IMR-90 (cell line): ENCODE data around the gene DLL1. TPM values are rescaled to one million over a fixed set of nuclear protein-coding genes. Genes with fewer than 3 reads are reported as not detected.

Experiments
- ATAC-seq: fragments of 200-7000 bp; cut with Tn5 transposase; 2 replicates; pipeline ENCODE4 v1.9.1; 2020; ENCODE audit warnings: low read depth, mild to moderate bottlenecking, moderate library complexity
- BruUV-seq: library from RNA; stranded (reverse); fragments of 400-500 nt; replicated peaks from 2 replicates; lab custom pipeline; 2021; lab: Mats Ljungman, UMichigan
- CTCF ChIA-PET: fragments of 300-600 bp; formaldehyde crosslinking; extraction: SDS; loops from one replicate; lab custom pipeline; 2021; ENCODE audit warnings: antibody characterized with exemption; lab: Yijun Ruan, JAX
- POLR2A ChIA-PET: fragments of 300-600 bp; sonication (Branson Sonifier 250); formaldehyde crosslinking; loops from one replicate; lab custom pipeline; 2022; ENCODE audit warnings: antibody characterized with exemption; ENCODE audit not compliant: unreplicated experiment; lab: Charles Lee
- DNase-seq: peaks from one replicate; pipeline ENCODE4 v3.0.0; 2013
- H2AFZ ChIP-seq: replicated peaks from 2 replicates; pipeline ENCODE3; 2013; ENCODE audit warnings: low read length, mild to moderate bottlenecking; ENCODE audit not compliant: poor library complexity
- H2AK5ac ChIP-seq: 2 replicates; pipeline ENCODE4 v1.6.1; 2013; ENCODE audit warnings: low read depth, low read length, inconsistent platforms
- H2AK9ac ChIP-seq: replicated peaks from 2 replicates; pipeline ENCODE3; 2013; ENCODE audit warnings: mild to moderate bottlenecking, low read depth, low read length, moderate library complexity; ENCODE audit not compliant: poor library complexity
- H2BK120ac ChIP-seq: 2 replicates; pipeline ENCODE4 v1.6.1; 2013; ENCODE audit warnings: low read depth, low read length, inconsistent platforms
- H2BK15ac ChIP-seq: 3 replicates; pipeline ENCODE4 v1.6.1; 2013; ENCODE audit warnings: low read depth, low read length, inconsistent platforms
- H2BK20ac ChIP-seq: 2 replicates; pipeline ENCODE4 v1.6.1; 2013; ENCODE audit warnings: low read depth, mild to moderate bottlenecking, inconsistent platforms, low read length, moderate library complexity
- H2BK5ac ChIP-seq: 2 replicates; pipeline ENCODE4 v1.6.1; 2013; ENCODE audit warnings: mild to moderate bottlenecking, low read depth, low read length, inconsistent platforms; ENCODE audit not compliant: poor library complexity, severe bottlenecking
- H3K14ac ChIP-seq: replicated peaks from 2 replicates; pipeline ENCODE4 v1.6.1; 2013; ENCODE audit warnings: low read depth, low read length, inconsistent platforms
- H3K18ac ChIP-seq: 2 replicates; pipeline ENCODE4 v1.6.1; 2013; ENCODE audit warnings: low read depth, low read length, control low read depth
- H3K23ac ChIP-seq: 2 replicates; pipeline ENCODE4 v1.6.1; 2013; ENCODE audit warnings: low read depth, low read length, inconsistent platforms
- H3K27ac ChIP-seq: 2 replicates; pipeline ENCODE4 v1.5.1; 2013; ENCODE audit warnings: mild to moderate bottlenecking, control low read depth, low read length; ENCODE audit not compliant: insufficient read depth
- H3K27me3 ChIP-seq: 2 replicates; pipeline ENCODE4 v1.6.1; 2013; ENCODE audit warnings: low read length; ENCODE audit not compliant: control insufficient read depth, insufficient read depth
- H3K36me3 ChIP-seq: 2 replicates; pipeline ENCODE4 v1.6.1; 2013; ENCODE audit warnings: low read length, mixed read lengths; ENCODE audit not compliant: control insufficient read depth, insufficient read depth
- H3K4ac ChIP-seq: 2 replicates; pipeline ENCODE4 v1.6.1; 2013; ENCODE audit warnings: low read depth, low read length, inconsistent platforms
- H3K4me1 ChIP-seq: 2 replicates; pipeline ENCODE4 v1.6.1; 2013; ENCODE audit warnings: low read length, mixed read lengths; ENCODE audit not compliant: control insufficient read depth, insufficient read depth
- H3K4me2 ChIP-seq: 2 replicates; pipeline ENCODE4 v1.6.1; 2013; ENCODE audit warnings: low read depth, mild to moderate bottlenecking, control low read depth, low read length, moderate library complexity
- H3K4me3 ChIP-seq: 2 replicates; pipeline ENCODE4 v1.5.1; 2013; ENCODE audit warnings: low read depth, mild to moderate bottlenecking, control low read depth, low read length, moderate library complexity; ENCODE audit not compliant: insufficient read depth
- H3K56ac ChIP-seq: 2 replicates; pipeline ENCODE4 v1.6.1; 2013; ENCODE audit warnings: low read length, inconsistent platforms; ENCODE audit not compliant: insufficient read depth; ENCODE audit errors: extremely low read depth
- H3K79me1 ChIP-seq, 2 experiments: 2 replicates each; pipeline ENCODE4 v1.6.1; 2013; ENCODE audit warnings: low read length in 2 of 2, inconsistent platforms in 1 of 2, low read depth in 1 of 2
- H3K9ac ChIP-seq: 2 replicates; pipeline ENCODE4 v1.6.1; 2013; ENCODE audit warnings: low read depth, low read length, control low read depth
- H3K9me1 ChIP-seq: 2 replicates; pipeline ENCODE4 v1.6.1; 2013; ENCODE audit warnings: low read length, inconsistent platforms; ENCODE audit not compliant: insufficient read depth
- H3K9me3 ChIP-seq: 2 replicates; pipeline ENCODE4 v1.6.1; 2013; ENCODE audit warnings: low read length; ENCODE audit not compliant: control insufficient read depth, insufficient read depth
- H4K20me1 ChIP-seq: 2 replicates; pipeline ENCODE4 v1.6.1; 2013; ENCODE audit warnings: low read length, inconsistent platforms; ENCODE audit not compliant: insufficient read depth
- H4K5ac ChIP-seq: 2 replicates; pipeline ENCODE4 v1.6.1; 2013; ENCODE audit warnings: mild to moderate bottlenecking, low read depth, low read length, control low read depth
- H4K8ac ChIP-seq, 2 experiments: 2 replicates each; pipeline ENCODE4 v1.6.1; 2013; ENCODE audit warnings: low read depth in 2 of 2, low read length in 2 of 2, control low read depth in 1 of 2, inconsistent platforms in 1 of 2
- H4K91ac ChIP-seq: 2 replicates; pipeline ENCODE4 v1.6.1; 2013; ENCODE audit warnings: low read depth, low read length, inconsistent platforms; ENCODE audit not compliant: insufficient read depth
- FOS ChIP-seq: fragments of 150-350 bp; IDR thresholded peaks from 2 replicates; pipeline ENCODE4 v1.6.1; 2016; ENCODE audit warnings: low read depth, low read length
- MAFK ChIP-seq: IDR thresholded peaks from 2 replicates; pipeline ENCODE4 v1.6.1; 2012; ENCODE audit warnings: low read depth, low read length, improper control_type of control experiment
- WGBS, 2 experiments: methylation state at CpG; one replicate each; pipeline versions ENCODE4 v1.1.5 to v1.1.7; 2013; ENCODE audit warnings: missing lambda C conversion rate in 2 of 2; ENCODE audit not compliant: insufficient read length in 1 of 2; ENCODE audit errors: extremely low coverage in 2 of 2; 5-methylcytosine and 5-hydroxymethylcytosine counted together
- dilution Hi-C: fragments of 300-500 bp; cut with HindIII; formaldehyde crosslinking; loops from one replicate; pipeline ENCODE4 v1.14.3; 2018; ENCODE audit warnings: low sequenced_read_pairs; ENCODE audit not compliant: unreplicated experiment
- in situ Hi-C: fragments of 300-500 bp; cut with MboI; formaldehyde crosslinking; loops from 3 replicates; pipeline ENCODE4 v1.14.3; 2019; ENCODE audit warnings: low sequenced_read_pairs, inconsistent platforms, mixed read lengths
- intact Hi-C: fragments of 100-400 bp; cut with micrococcal nuclease; formaldehyde crosslinking; loops from 2 replicates; pipeline ENCODE4 v1.10.0; 2022
- polyA plus RNA-seq, 3 experiments: library from polyadenylated mRNA; depleted of rRNA; stranded (reverse); fragments of >200 nt; gene quantifications; 2 replicates each; pipeline ENCODE4 v1.2.3, GENCODE V29; 2012; ENCODE audit warnings: low replicate concordance in 1 of 3
- total RNA-seq: library from RNA; depleted of rRNA; stranded (reverse); fragments of >200 nt; gene quantifications from 2 replicates; pipeline ENCODE4 v1.2.3, GENCODE V29; 2012

Gene DLL1
- total and polyA plus RNA-seq, 2 of the 4 experiments (the other 2 are of a cell fraction), result under 0.01 to 0.31 TPM

DNA sequence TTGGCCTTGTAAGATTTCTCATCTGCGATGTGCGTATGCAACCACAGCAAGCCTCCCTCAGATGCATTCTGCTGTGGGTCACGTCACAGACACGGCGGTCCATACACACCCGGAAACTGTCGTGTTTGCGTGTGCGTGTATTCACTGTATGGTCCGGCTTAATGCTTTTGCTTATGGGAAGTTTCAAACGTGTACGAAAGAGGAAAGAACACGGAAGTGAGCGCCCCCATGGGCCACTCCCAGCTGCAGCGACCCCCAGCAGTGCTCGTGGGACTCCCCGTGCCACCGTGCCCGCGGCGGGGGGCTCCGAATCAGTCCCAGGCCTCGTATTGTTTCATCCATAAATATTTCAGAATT lies 10.2 kb downstream of the DLL1 start:
- CTCF ChIA-PET, result no interaction called here
- 72% methylated on average over 13 of the region's 23 CpGs; no CpG with 5 or more reads in 1 of the 2 experiments for WGBS, 2 experiments
- H2AFZ ChIP-seq, result peak overlapping the region; percentile 75

More for the DNA sequence above, 10.2 kb downstream of the DLL1 start:
- ATAC-seq (0 out of 2 replicates have a peak, but pooled peaks have one; percentile 37), DNase-seq (no peak)
- peaks cover 10% of the 10 kb centered on the region for H3K27me3 ChIP-seq
- no peaks in the 10 kb centered on the region for H3K9me1 ChIP-seq
- peak overlapping the region; percentile 19; the same call in 1 of the 2 replicates for H3K4me3 ChIP-seq
- H2AK9ac ChIP-seq, result no peak overlapping the region
- peak overlapping the region; percentile 37 to 47; a peak in 3 of 4 replicates for H4K8ac ChIP-seq
- H3K56ac ChIP-seq, result no peak overlapping the region
- H3K36me3 ChIP-seq, result no peaks in the 10 kb centered on the region
- peak overlapping the region; percentile 56 for H3K4me2 ChIP-seq
- dilution Hi-C loops, result no loop called here
- no peak overlapping the region for H3K14ac ChIP-seq
- no peak overlapping the region for H4K5ac ChIP-seq
- no peak overlapping the region for H2BK20ac ChIP-seq
- POLR2A ChIA-PET, result interaction anchor here (0.6 kb wide), 1 partner anchor 160 kb away, joined by 4 read pairs; no protein-coding TSS in a partner anchor
- no peak overlapping the region for H2BK15ac ChIP-seq
- no peaks in the 10 kb centered on the region for H3K79me1 ChIP-seq
- H3K9ac ChIP-seq, result no peak overlapping the region
- no peak overlapping the region for H2BK5ac ChIP-seq
- H3K9me3 ChIP-seq, result no peaks in the 10 kb centered on the region
- no peak overlapping the region for H3K23ac ChIP-seq
- H4K20me1 ChIP-seq, result no peaks in the 10 kb centered on the region
- no peak overlapping the region for H2AK5ac ChIP-seq
- intact Hi-C loops, result no loop called here
- H4K91ac ChIP-seq, result no peak overlapping the region
- no peak overlapping the region for H3K18ac ChIP-seq
- H3K27ac ChIP-seq, result no peak overlapping the region
- H3K4me1 ChIP-seq, result peaks cover 3% of the 10 kb centered on the region; the same call in 1 of the 2 replicates
- TF ChIP-seq FOS, result no peak
- TF ChIP-seq MAFK, result no peak
- in situ Hi-C loops, result no loop called here
- no TSS peak for BruUV-seq
- no peak overlapping the region for H3K4ac ChIP-seq
- no peak overlapping the region for H2BK120ac ChIP-seq
